GM19193 (cell line): Measurements from ENCODE around the gene ARF6.

Experiments used
- POLR2A ChIP-seq: IDR thresholded peaks from 4 replicates; pipeline ENCODE4 v1.6.1; 2011; ENCODE audit not compliant: insufficient read depth, insufficient read length; ENCODE audit errors: extremely low read depth

The ARF6 gene

DNA sequence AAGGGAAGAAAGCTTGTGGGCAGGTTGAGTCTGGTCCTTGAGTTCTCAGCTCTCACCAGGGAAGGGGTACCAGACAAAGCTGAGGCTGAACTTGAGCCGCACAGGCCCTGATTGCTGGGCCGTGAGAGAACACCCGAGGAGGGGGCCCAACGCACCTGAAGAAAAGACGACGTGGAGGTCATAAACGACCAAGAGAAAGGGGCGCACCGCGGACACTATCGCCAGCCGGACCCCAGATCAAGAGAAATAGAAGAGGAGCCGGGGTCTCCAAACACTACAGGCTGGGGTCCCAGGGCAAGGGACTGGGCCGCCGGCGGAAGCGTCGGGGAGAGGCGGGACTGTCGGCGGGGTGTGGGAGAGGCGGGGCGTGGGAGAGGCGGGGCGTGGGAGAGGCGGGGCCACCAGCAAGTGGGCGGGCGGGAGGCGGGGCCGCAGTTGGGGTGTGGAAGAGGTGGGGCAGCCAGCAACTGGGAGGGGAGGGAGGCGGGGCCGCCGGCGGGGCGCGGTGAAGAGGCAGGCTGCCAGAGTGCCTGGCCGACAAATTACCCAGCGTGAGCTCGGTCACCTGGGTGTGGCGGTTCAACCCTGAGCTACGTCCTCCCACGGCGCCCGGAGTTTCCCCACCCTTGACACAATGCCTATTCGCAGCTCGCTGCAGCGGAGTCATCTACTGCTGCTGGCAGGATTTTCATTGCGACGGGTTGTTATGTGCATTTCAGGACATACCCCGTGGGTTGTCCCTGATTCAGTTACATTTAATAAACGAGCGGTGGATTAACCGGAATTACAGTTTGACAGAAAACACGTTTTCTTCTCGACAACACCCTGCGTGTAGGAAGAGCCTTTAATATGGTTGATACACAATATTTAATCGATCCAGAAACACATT lies 24.8 kb upstream of the ARF6 start:
- TF ChIP-seq POLR2A, result peak; percentile 85

- TF ChIP-seq POLR2A, result no peak
Measured at GRCh38 chr14:49868720-49869114, 24.2 kb upstream of the ARF6 start.

DNA sequence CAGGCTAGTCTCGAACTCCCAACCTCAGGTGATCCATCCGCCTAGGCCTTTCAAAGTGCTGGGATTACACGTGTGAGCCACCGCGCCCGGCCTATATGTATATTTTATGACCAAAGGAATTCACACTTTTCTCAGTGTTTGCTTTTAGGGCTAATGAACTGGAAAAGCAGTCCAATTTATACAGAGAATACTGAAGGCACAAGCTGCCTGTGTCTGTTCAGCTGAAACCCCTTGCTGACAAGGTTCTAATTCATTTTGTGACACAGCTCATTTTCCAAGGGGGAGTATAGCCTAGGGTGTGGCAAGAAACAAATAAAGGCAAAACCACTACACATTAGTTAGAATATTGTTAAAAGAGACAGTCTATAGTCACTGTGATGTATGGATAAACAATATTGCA lies 22.0 kb upstream of the ARF6 start:
- TF ChIP-seq POLR2A, result no peak

GRCh38 chr14:49875640-49876198 lies 17.2 kb upstream of the ARF6 start:
- TF ChIP-seq POLR2A, result no peak

- no peak for TF ChIP-seq POLR2A
Measured at GRCh38 chr14:49876563-49877127, 16.2 kb upstream of the ARF6 start.

- TF ChIP-seq POLR2A, result no peak
Measured at GRCh38 chr14:49879646-49880204, 13.2 kb upstream of the ARF6 start.

GRCh38 chr14:49880267-49881064 lies 12.4 kb upstream of the ARF6 start:
- no peak for TF ChIP-seq POLR2A

DNA sequence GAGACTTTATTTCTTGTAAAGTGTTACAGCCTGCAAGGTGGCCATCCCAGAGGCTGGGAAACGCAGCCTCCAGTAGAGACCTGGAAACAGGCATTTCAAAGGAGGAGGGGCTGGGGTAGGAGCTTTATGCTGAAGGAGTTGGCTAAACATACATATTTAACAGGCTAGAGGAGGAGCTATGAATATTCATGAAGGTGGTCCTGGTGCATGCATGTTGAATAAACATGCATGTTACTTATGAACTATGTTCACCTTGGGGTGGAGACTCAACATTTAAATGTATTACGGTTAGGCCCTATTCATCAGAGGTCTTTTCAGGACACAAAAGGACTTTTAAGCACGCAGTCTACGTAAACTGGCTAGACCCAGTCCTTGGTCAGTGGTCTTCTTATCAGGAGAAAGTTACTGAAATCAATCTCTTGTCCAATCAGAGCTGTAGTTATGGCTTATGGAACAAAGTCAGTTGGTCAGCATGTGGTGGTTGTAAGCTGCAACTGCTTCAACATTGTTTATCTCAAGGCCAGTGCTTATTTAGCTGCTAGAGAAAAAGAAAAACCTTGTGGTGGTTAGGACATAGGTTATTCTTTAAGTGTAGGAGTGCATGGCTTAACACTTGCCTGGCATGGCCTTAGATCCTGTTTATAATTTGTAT lies 11.4 kb upstream of the ARF6 start:
- TF ChIP-seq POLR2A, result no peak

- no peak for TF ChIP-seq POLR2A
Measured at GRCh38 chr14:49882826-49883694, 9.8 kb upstream of the ARF6 start.

DNA sequence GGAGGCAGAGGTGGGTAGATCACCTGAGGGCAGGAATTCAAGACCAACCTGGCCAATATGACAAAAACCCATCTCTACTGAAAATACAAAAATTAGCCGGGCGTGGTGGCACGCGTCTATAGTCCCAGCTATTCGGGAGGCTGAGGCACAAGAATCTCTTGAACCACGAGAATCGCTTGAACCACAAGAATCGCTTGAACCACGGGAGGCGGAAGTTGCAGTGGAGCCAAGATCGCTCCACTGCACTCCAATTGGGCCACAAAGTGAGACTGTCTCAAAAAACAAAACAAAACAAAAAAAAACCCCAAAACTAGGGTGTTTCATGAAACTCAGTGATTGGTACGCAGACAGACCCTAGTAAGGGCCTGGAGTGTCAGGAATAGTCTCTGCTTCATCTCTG lies 6.4 kb upstream of the ARF6 start:
- TF ChIP-seq POLR2A, result no peak

DNA sequence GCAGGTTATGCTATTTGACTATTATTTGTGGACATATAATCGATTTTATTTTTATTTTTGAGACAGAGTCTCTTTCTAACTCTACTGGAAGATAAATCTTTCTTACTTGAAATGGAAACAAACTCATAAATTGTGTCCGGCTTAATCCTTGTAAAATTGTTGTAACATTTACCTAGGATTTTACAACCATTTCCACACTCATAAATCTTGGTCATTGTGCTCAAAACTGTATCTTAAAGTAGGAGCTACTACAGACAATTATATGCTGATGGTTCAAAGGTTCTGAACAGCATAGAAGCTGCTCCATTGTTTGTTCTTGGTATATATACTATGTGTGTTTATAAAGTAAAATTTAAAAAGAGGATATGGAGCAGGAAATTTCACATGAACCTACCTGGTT lies 4.6 kb upstream of the ARF6 start:
- no peak for TF ChIP-seq POLR2A

DNA sequence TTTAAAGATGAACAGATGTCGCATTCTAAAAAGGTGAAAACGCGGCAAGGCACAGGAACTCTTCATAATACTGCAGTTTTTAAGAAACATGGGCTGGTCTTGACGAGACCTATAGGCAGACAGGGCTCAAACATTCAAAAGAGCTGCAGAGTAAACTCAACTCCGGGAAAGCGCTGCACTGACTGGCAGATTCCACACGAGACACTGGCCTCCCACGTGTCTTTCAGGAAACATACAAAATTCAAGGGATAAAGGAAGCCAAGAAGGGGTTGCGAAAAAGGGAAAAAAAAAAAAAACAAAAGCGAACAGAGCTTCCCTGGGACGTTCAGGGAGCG lies 614 bp upstream of the ARF6 start:
- TF ChIP-seq POLR2A, result no peak

- TF ChIP-seq POLR2A, result no peak
Measured at GRCh38 chr14:49893309-49894213, 679 bp downstream of the ARF6 start.
